GM04503 (cell line): Measurements from ENCODE around the gene SRPX.

ENCODE experiments used
- DNase-seq: peaks from one replicate; pipeline ENCODE4 v3.0.0-alpha.2; 2012; ENCODE audit warnings: low read depth

The SRPX gene

GRCh38 chrX:38211891-38212635 is 8.6 kb downstream of the SRPX start:
- no peak for DNase-seq

GRCh38 chrX:38206542-38206941 is 14.1 kb downstream of the SRPX start:
- DNase-seq, result no peak

GRCh38 chrX:38206036-38206435 is 14.6 kb downstream of the SRPX start:
- no peak for DNase-seq

- no peak for DNase-seq
These were observed 15.6 kb downstream of the SRPX start for GRCh38 chrX:38205039-38205438.

- DNase-seq, result no peak
These were observed 28.5 kb downstream of the SRPX start for GRCh38 chrX:38192007-38192810.

GRCh38 chrX:38189431-38190250 is 31.0 kb downstream of the SRPX start:
- no peak for DNase-seq

- DNase-seq, result no peak
These were observed 37.1 kb downstream of the SRPX start for GRCh38 chrX:38183596-38183995.

- no peak for DNase-seq
These were observed 39.3 kb downstream of the SRPX start for GRCh38 chrX:38181357-38181756.

- DNase-seq, result no peak
These were observed 42.3 kb downstream of the SRPX start for GRCh38 chrX:38178396-38178795.

- DNase-seq, result no peak
These were observed 45.5 kb downstream of the SRPX start for GRCh38 chrX:38175139-38175538.

GRCh38 chrX:38172596-38172995 is 48.1 kb downstream of the SRPX start:
- DNase-seq, result no peak

GRCh38 chrX:38170556-38170955 is 50.1 kb downstream of the SRPX start:
- no peak for DNase-seq

- DNase-seq, result no peak
These were observed 54.1 kb downstream of the SRPX start for GRCh38 chrX:38166478-38167083.

GRCh38 chrX:38165023-38165422 is 55.6 kb downstream of the SRPX start:
- DNase-seq, result no peak

- no peak for DNase-seq
These were observed 57.5 kb downstream of the SRPX start for GRCh38 chrX:38163193-38163592.

- no peak for DNase-seq
These were observed 63.8 kb downstream of the SRPX start for GRCh38 chrX:38156838-38157237.

GRCh38 chrX:38154818-38155217 is 65.9 kb downstream of the SRPX start:
- DNase-seq, result no peak

- DNase-seq, result no peak
These were observed 66.3 kb downstream of the SRPX start for GRCh38 chrX:38154340-38154739.

- no peak for DNase-seq
These were observed 69.2 kb downstream of the SRPX start for GRCh38 chrX:38151441-38151840.

- no peak for DNase-seq
These were observed 69.7 kb downstream of the SRPX start for GRCh38 chrX:38150993-38151392.

GRCh38 chrX:38149016-38149415 is 71.7 kb downstream of the SRPX start:
- no peak for DNase-seq

- peak; percentile 27 for DNase-seq
These were observed 78.1 kb downstream of the SRPX start for GRCh38 chrX:38142610-38143009.
